DMS 273 treated with DMSO at 0.1 percent for 48 hours (cell line): Measurements from ENCODE around the gene RBMY1F.
"Not testable (repeated sequence)": the region's sequence is repeated elsewhere in the genome, so short reads cannot be mapped to it uniquely, and the experiment has no call there.

Source experiments
- DNase-seq: peaks from one replicate; lab custom pipeline; 2025; lab: John Stamatoyannopoulos, UW

Gene RBMY1F

GRCh38 chrY:22182823-22183222, at the start of gene RBMY1F:
Gene RBMY1F (minus strand): TSS chrY:22182923. CDS start chrY:22180969, 1,954 bp downstream.
- not testable (repeated sequence) for DNase-seq

DNA sequence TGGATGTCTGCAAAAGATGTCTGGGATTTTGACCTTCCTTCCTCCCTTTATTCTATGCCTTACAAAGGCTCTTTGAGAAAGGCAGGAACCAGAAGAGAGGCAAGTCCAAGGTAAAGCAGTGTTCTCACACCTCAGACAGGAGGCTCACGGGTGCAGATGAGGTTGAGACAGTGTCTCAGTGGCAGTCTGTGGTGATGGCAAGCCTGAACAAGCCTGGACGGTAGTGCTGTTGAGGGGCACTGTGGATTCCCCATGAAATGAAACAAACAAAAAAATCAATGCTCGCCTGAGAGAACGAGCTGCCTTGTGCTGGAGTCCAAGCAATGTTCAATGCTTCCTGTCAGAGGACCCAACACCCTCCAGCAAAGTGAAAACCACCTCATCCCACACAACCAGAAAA, 31.6 kb downstream of the RBMY1F start:
- not testable (repeated sequence) for DNase-seq

DNA sequence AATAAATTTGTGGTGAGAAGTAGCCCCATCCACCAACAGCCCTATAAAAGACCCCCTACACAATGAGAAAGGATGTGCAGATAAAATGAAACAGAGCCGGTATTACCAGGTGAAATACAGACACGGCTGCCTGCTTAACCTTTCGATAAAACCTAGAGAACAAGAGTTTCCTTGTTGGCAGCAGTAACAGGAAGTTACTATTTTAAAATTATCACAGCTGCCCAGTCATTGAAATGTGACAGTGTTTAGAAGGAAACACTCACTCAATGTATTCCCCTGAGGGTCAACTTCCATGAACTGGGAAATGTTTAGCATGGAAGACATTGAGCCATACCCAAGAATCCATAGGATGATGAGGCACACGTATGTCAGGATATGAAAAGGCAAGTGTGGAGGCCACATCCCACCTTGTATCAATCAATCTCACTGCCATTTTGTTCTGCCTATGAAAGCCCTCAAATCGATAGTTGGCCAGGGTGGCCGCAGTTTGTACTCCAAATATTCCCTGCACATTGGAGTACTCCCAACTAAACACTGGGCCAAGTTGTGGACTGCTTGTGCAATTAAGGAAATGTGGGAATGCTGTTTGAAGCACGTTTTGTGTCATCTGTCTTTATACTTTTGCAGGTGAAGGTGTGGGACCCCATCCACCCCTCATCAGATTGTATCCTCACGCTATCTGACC, 41.6 kb downstream of the RBMY1F start:
- DNase-seq = not testable (repeated sequence)

- DNase-seq = not testable (repeated sequence)
These were observed 48.0 kb downstream of the RBMY1F start for GRCh38 chrY:22134719-22135118.

DNA sequence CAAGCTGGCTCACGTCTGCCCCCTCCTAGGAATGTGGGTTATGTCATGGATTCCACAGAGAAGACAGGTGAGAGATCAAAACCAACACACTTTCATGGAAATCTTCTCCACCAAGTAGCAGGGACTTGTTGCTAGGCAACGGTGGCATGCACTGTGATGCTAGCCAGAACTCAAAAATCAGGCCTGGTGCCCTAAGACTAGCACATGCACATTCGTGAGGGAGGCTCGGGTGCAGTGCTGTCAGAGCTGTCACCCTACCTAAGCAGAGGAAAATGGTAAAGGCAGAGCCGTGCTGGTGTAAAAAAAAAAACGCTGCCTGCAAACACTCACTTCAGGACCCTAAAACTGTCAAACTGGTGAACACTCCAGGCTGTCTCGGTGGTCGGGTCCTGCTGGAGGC, 52.2 kb downstream of the RBMY1F start:
- DNase-seq = not testable (repeated sequence)
